Spleen (tissue), 11 donors: ENCODE results near the gene CLCNKB. TPM values are rescaled to one million over a fixed set of nuclear protein-coding genes. Genes with fewer than 3 reads are reported as not detected.

ENCODE experiments used
- DNase-seq: peaks from one replicate; pipeline ENCODE4 v3.0.0-alpha.2; 2020
- H3K27ac ChIP-seq, 8 donors: fragments of 200-600 bp; sonication (generic) in 7 of 8; 1 replicate in 4 of 8; 2 replicates in 4 of 8; pipeline versions ENCODE4 v1.5.0 to v1.8.0; 2016 to 2021; ENCODE audit warnings: inconsistent platforms in 4 of 8, mild to moderate bottlenecking in 4 of 8, moderate library complexity in 1 of 8
- H3K27me3 ChIP-seq, 7 donors: fragments of 200-600 bp; sonication (generic) in 6 of 7; replicated peaks in 1 of 7; 1 replicate in 4 of 7; 2 replicates in 3 of 7; pipeline versions ENCODE4 v1.5.0 to v1.8.0; 2016 to 2021; ENCODE audit warnings: inconsistent platforms in 3 of 7, mild to moderate bottlenecking in 1 of 7
- H3K36me3 ChIP-seq, 6 donors: fragments of 200-600 bp; sonication (generic) in 5 of 6; 1 replicate in 4 of 6; 2 replicates in 2 of 6; pipeline versions ENCODE4 v1.5.0 to v1.8.0; 2016 to 2021; ENCODE audit warnings: inconsistent platforms in 2 of 6
- H3K4me1 ChIP-seq, 6 donors: fragments of 200-600 bp; sonication (generic) in 5 of 6; 1 replicate in 3 of 6; 2 replicates in 3 of 6; pipeline versions ENCODE4 v1.5.0 to v1.8.0; 2016 to 2021; ENCODE audit warnings: inconsistent platforms in 3 of 6
- H3K4me3 ChIP-seq, 8 donors: fragments of 200-600 bp; sonication (generic) in 7 of 8; 1 replicate in 4 of 8; 2 replicates in 4 of 8; pipeline versions ENCODE4 v1.5.0 to v1.8.0; 2016 to 2021; ENCODE audit warnings: inconsistent platforms in 4 of 8, mild to moderate bottlenecking in 4 of 8, moderate library complexity in 2 of 8
- H3K9me3 ChIP-seq, 8 donors: fragments of 200-600 bp; sonication (generic) in 7 of 8; 1 replicate in 4 of 8; 2 replicates in 4 of 8; pipeline versions ENCODE4 v1.5.0 to v1.8.0; 2016 to 2021; ENCODE audit warnings: inconsistent platforms in 4 of 8
- CTCF ChIP-seq, 11 experiments: fragments of 200-600 bp in 7 of 11; fragments of 450-650 bp in 4 of 11; sonication (generic) in 4 of 11; IDR thresholded peaks in 8 of 11; conservative IDR thresholded peaks in 3 of 11; 1 replicate in 7 of 11; 2 replicates in 4 of 11; pipeline versions ENCODE4 v1.4.0 to v1.8.0; 2016 to 2021; ENCODE audit warnings: antibody characterized with exemption in 11 of 11, inconsistent platforms in 4 of 11, mild to moderate bottlenecking in 1 of 11
- POLR2A ChIP-seq, 3 donors: fragments of 450-650 bp; IDR thresholded peaks; one replicate each; pipeline ENCODE4 v1.5.1; 2017; ENCODE audit warnings: antibody characterized with exemption in 3 of 3, mild to moderate bottlenecking in 1 of 3
- POLR2AphosphoS5 ChIP-seq, 3 donors: sonication (generic); formaldehyde crosslinking; IDR thresholded peaks; one replicate each; pipeline ENCODE4 v1.5.1; 2017; ENCODE audit warnings: antibody characterized with exemption in 3 of 3
- WGBS, 5 donors: extraction: QIAGEN DNeasy Blood & Tissue Kit in 3 of 5; methylation state at CpG; one replicate each; pipeline versions ENCODE4 v1.1.5 to v1.1.7; 2013 to 2018; 5-methylcytosine and 5-hydroxymethylcytosine counted together
- intact Hi-C: fragments of 100-400 bp; cut with DNase I; formaldehyde crosslinking; loops from one replicate; pipeline ENCODE4 v1.15.0; 2023; ENCODE audit warnings: low total_unique reads
- polyA plus RNA-seq, 3 donors: library from polyadenylated mRNA; stranded (reverse); fragments of 200-250 nt; gene quantifications; one replicate each; pipeline ENCODE4 v1.2.1, GENCODE V29; 2013
- total RNA-seq, 7 donors: library from RNA; depleted of rRNA in 3 of 7; stranded (reverse); fragments of >200 nt in 3 of 7; fragmentation: NEBNext Ultra II Directional in 4 of 7; extraction: Animal tissue kit (Norgen Biotek cat#: 25700) in 4 of 7; gene quantifications; one replicate each; pipeline versions ENCODE4 v1.1.0 to v1.2.1, GENCODE V29; 2016 to 2021
- donor health status: healthy with polysubstance abuse.
- donor health status: DM: no; HTN: no; CAD: no; lungs with moderate emphysema.
- donor health status: DM: no; HTN: no; CAD: no.
- donor health status: Bipolar disorder and iron deficiency.
- donor health status: healthy.
- donor health status: DM: no; HTN: no; CAD: no.
- donor health status: DM: yes; HTN: yes; CAD: no.

CLCNKB gene
- total and polyA plus RNA-seq, 10 donors: 0.04 to 0.13 (median 0.08) TPM; not detected in 6

GRCh38 chr1:16092923-16093511 lies 49.4 kb downstream of the CLCNKB start:
- no peak for TF ChIP-seq POLR2AphosphoS5 (IDR thresholded peaks at IDR 0.05)
- no peak for TF ChIP-seq POLR2A (IDR thresholded peaks at IDR 0.05)
- TF ChIP-seq CTCF (IDR thresholded peaks at IDR 0.05 in 8 of 11, conservative IDR thresholded peaks at IDR 0.05 in 3 of 11): no peak
- Histone ChIP-seq H3K27me3 (peaks cover 0 to 12% (median 0%) of the 10 kb centered on the region in 7 donors), H3K4me3 (no peak overlapping the region), H3K27ac (no peak overlapping the region), H3K36me3 (no peaks in the 10 kb centered on the region), H3K9me3 (no peaks in the 10 kb centered on the region), H3K4me1 (peaks cover 0 to 12% (median 5%) of the 10 kb centered on the region in 6 donors)
- no peak for DNase-seq
- 90 to 94% (median 93%) methylated on average over 7 to 9 of the region's 9 CpGs for WGBS, 5 donors
- intact Hi-C loops: no loop called here

GRCh38 chr1:16093611-16094010 lies 50.0 kb downstream of the CLCNKB start:
- 65 to 76% (median 70%) methylated on average over 9 of the region's 9 CpGs for WGBS, 5 donors
- H3K36me3 ChIP-seq: no peaks in the 10 kb centered on the region
- H3K4me3 ChIP-seq: no peak overlapping the region
- H3K27me3 ChIP-seq: peaks cover 0 to 12% (median 0%) of the 10 kb centered on the region in 7 donors
- TF ChIP-seq CTCF (IDR thresholded peaks at IDR 0.05 in 8 of 11, conservative IDR thresholded peaks at IDR 0.05 in 3 of 11): no peak
- TF ChIP-seq POLR2AphosphoS5 (IDR thresholded peaks at IDR 0.05): no peak
- TF ChIP-seq POLR2A (IDR thresholded peaks at IDR 0.05): no peak
- H3K27ac ChIP-seq: no peak overlapping the region
- H3K9me3 ChIP-seq: no peaks in the 10 kb centered on the region
- H3K4me1 ChIP-seq: peaks cover 0 to 6% (median under 1%) of the 10 kb centered on the region in 6 donors
- intact Hi-C loops: no loop called here
- no peak for DNase-seq

- Histone ChIP-seq H3K36me3 (no peaks in the 10 kb centered on the region), H3K4me3 (no peak overlapping the region), H3K27me3 (peaks cover 0 to 12% (median 0%) of the 10 kb centered on the region in 7 donors), H3K27ac (no peak overlapping the region), H3K9me3 (peaks cover 0 to 4% (median 0%) of the 10 kb centered on the region in 8 donors), H3K4me1 (no peaks in the 10 kb centered on the region)
- TF ChIP-seq CTCF (IDR thresholded peaks at IDR 0.05 in 8 of 11, conservative IDR thresholded peaks at IDR 0.05 in 3 of 11) (no peak), POLR2AphosphoS5 (IDR thresholded peaks at IDR 0.05) (no peak), POLR2A (IDR thresholded peaks at IDR 0.05) (no peak)
- DNase-seq: no peak
- intact Hi-C loops: no loop called here
- WGBS, 5 donors: 83 to 94% (median 89%) methylated on average over 20 to 21 of the region's 21 CpGs
Observed at GRCh38 chr1:16094453-16095158, 51.0 kb downstream of the CLCNKB start.

GRCh38 chr1:16095447-16095846 lies 51.9 kb downstream of the CLCNKB start:
- no peak overlapping the region for H3K27ac ChIP-seq
- H3K9me3 ChIP-seq: peaks cover 0 to 4% (median 0%) of the 10 kb centered on the region in 8 donors
- 63 to 82% (median 75%) methylated on average over 8 to 9 of the region's 9 CpGs for WGBS, 5 donors
- H3K36me3 ChIP-seq: no peaks in the 10 kb centered on the region
- H3K4me1 ChIP-seq: no peaks in the 10 kb centered on the region
- no peak overlapping the region for H3K4me3 ChIP-seq
- H3K27me3 ChIP-seq: peaks cover 0 to 12% (median 0%) of the 10 kb centered on the region in 7 donors
- no peak for DNase-seq
- intact Hi-C loops: no loop called here
- no peak for TF ChIP-seq POLR2A (IDR thresholded peaks at IDR 0.05)
- no peak for TF ChIP-seq POLR2AphosphoS5 (IDR thresholded peaks at IDR 0.05)
- no peak for TF ChIP-seq CTCF (IDR thresholded peaks at IDR 0.05 in 8 of 11, conservative IDR thresholded peaks at IDR 0.05 in 3 of 11)
